Activated T-helper 9 cell treated with anti-CD3 and anti-CD28 coated beads, Interleukin-2, amount 50 U/mL, for 16 hours (primary cell): ENCODE results near the gene EREG.

Source experiments
- DNase-seq: peaks from one replicate; pipeline ENCODE4 v3.0.0-alpha.2; 2020; ENCODE audit warnings: low read depth

Gene EREG

DNA sequence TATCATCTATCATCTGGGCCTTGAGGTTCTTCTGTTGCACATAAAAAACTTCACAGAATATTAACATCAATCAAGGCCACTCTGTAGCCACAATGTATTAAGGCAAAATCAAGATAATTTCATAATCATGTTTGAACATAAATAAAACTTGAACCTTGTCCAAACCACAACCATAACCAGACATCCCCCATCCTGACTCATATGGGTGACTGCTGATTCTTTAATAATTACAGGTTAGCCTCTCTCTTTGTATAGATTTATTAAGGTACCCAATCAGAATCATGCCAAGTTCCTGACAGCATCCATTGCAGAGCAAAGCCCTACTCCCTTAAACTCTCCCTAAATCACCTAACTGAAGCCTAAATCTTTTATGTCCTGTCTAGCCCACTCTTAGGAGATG, 63.3 kb downstream of the EREG start:
- DNase-seq, result no peak

DNA sequence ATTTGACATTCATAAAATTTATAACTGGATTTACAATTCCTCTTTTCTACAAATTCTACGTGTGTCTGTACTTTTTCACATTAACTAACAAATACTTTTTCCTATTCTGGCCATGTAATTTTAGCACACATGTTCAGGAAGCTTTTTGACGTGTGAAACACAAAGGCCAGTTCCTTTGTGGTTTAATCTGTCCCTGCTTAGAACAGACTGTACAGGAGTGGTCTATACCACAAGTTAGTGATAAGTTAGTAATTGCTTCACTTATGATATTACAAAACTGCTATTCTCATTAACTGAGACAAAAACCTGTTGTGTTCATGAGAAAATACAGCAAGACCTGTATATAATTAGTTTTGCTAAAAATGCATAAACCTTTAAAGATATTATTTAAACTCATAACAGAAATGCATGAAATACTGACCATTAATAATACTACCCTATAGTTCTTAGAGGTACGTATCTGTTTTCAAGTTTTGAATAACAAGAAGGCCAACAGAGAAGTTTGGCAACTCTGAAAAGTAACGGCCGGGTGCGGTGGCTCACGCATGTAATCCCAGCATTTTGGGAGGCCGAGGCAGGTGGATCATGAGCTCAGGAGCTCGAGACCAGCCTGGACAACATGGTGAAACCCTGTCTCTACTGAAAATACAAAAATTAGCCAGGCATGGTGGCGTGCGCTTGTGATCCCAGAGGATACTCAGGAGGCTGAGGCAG, 66.3 kb downstream of the EREG start:
- DNase-seq, result no peak

DNA sequence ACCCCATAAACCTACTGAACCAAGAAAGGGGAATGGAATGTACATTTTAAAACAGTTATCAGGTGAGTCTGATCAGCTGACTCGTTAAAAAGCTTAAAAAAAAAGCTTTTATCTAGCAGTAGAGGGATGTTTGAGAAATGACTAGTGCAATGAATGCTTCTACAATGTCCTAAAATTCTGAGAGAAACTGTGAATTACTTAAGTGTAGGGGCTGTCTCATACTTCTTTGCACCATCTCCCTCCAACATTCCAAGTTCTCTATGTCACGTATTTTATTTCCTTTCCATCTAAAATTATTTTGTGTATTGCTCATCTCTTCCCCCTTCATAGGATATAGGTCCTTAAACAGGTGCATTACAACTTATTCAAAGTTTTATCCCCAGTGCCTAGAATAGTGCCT, 68.1 kb downstream of the EREG start:
- DNase-seq, result no peak

DNA sequence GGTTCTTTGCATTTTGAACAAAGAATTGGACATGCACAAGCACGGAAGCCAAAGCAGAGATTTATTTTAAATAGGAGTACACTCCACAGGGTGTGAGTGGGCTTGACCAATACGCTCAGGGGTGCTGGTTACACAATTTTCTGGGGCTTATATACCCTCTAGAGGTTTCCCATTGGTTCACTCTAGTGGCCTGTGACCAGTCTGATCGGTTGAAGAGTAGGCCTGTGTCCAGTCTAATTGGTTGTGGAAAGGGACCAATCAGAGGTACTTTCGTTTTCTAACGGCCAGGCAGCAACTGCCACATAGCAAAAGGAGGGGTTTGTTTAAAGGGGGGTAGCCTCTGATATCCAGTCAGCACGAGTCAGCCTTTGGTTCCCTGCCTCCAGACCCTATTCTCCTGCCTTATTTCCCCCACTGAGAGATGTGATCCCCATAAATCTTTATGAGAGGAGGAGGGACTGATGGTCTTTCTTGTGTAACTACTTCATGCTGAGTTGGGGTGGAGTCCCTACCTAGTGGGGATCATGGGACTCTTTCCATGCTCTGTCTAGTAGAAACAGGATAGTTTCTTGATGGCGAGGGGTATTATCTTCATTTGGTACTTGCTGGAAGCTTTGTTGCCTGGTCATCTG, 68.7 kb downstream of the EREG start:
- no peak for DNase-seq

DNA sequence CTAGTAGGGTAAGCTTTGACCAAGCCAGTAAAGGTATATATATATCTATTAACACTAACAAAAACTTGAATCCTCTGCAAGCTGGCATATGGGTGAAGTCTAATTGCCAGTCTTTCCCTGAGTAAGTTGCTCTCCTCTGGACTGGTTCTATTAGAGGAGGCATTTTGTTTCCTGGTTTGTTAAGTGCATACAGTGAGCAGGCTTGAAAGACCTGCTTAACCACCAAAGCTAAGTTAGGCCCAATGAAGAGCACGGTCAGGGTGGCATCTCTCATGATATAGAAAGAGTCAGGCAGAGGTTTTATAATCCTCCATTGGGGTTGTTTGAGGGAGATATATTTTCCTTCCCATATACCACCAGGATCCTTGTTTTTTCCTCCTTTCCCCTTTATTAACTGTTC, 70.4 kb downstream of the EREG start:
- DNase-seq, result no peak

DNA sequence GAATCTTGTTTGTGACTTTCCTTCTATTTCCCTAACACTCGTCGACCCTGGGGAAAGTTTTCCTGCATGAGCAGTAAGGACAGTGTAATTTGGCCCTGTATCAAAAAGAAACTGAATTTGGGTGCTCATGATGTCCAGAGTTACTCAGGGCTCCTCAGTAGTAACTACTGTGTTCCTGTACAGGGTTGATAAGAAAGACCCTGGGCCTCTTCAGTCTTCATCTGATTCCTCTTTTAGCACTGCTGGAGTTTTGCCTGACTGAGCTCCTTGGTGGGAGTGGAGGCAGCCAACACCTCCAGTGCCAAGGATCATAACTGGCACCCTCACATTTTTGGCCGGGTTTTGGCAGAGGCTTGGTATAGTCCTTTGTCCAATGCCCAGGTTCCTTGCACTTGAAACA, 72.9 kb downstream of the EREG start:
- DNase-seq, result no peak
